NCI-H82 (cell line): ENCODE measurements around the gene DHRS7.
"Not testable (repeated sequence)": the region's sequence is repeated elsewhere in the genome, so short reads cannot be mapped to it uniquely, and the experiment has no call there.

Source experiments
- DNase-seq: peaks from one replicate; lab custom pipeline; 2025; lab: John Stamatoyannopoulos, UW

The DHRS7 gene

DNA sequence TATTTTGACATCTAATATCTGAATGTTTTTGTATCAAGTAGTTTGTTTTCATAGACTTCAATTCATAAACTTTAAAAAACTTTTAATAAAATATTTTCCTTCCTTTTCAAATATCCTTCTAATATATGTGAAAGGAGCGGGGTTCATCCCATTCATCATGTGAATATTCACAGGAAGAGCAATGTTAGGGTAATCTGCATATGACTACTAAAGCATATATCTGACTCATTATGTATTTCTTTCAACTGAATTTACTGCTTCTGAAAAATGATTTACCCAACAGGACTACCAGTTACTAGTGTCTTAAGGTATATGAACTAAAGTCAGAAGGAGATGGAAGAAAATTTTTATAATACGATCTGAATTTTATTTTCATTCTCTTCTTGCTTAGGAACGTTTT lies 30.5 kb downstream of the DHRS7 start:
- no peak for DNase-seq

DNA sequence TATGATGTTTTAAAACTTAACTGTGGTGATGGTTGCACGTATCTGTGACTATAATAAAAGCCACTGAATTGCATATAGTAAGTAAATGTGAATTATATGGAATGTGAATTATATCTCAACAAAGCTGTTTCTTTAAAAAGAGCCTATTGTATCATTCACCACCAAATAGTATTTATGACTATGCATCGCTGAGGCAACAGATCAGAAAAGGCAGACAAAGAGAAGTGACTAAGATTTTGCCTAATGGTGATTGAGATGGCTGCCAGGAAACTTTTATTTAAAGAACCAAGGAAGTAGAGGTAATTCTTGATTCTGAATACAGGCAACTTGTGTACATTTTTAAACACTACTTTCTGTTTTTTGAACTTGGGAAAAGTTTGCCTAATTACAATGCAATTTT lies 31.7 kb downstream of the DHRS7 start:
- no peak for DNase-seq

DNA sequence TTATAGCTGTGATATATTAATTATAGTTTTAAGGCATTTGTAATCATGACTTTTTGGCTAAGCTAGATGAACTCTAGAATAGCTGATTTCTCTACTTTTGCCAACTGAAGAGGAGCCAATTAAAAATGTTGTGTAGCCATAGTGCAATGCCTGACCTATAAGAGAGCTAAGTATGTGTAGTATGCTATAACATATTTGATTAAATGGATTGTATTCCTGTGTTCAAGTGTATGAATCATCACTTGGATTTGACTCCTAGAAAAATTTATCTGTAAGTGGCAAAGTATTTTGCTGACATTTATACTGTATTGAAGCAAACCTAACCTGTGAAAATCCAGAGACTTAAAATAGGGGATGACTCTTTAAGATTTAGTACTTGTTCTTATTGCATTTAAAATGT lies 39.3 kb downstream of the DHRS7 start:
- no peak for DNase-seq

DNA sequence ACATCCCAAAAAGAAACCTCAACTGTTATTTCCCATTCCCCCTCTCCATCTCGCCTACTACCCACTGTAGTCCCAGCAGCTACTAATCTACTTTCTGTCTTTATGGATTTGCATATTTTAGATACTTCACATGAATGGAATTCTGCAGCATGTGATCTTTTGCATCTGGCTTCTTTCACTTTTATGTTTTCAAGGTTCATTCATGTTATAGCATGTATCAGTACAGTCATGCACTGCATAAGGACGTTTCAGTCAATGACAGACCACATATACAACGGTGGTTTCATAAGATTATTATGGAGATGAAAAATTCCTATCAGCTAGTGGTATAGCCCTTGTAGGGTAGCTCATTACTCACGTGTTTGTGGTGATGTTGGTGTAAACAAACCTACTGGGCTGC lies 49.0 kb downstream of the DHRS7 start:
- no peak for DNase-seq

DNA sequence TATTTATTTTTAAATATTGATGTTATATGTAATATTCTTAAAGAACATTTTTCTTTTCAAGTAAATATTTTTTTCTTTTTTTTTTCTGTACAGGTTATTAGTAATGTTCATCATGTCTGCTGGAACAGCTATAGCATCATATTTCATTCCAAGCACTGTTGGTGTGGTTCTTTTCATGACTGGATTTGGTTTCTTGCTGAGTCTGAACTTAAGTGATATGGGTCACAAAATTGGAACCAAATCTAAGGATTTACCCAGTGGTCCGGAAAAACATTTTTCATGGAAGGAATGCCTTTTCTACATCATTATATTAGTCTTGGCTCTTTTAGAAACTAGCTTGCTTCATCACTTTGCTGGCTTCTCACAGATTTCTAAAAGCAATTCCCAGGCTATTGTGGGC lies 50.3 kb downstream of the DHRS7 start:
- DNase-seq: no peak

DNA sequence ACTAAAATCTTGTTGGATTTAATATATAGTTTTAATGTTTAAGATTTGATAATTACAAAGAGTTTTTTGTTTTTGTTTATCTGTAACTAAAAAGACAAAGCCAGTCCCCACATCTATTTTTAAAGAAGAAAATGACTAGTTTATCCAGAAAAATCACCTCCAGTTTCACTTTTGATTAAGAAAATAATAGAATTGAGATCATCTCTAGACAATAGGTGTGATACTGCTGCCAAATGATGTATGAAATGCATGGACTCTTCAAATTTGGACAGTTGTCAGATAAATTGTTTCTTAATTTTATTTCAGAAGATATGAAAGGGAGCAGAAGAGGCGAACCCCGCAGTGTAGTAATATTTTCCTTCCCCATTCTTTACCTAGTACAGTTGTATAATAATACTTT lies 53.5 kb downstream of the DHRS7 start:
- no peak for DNase-seq

DNA sequence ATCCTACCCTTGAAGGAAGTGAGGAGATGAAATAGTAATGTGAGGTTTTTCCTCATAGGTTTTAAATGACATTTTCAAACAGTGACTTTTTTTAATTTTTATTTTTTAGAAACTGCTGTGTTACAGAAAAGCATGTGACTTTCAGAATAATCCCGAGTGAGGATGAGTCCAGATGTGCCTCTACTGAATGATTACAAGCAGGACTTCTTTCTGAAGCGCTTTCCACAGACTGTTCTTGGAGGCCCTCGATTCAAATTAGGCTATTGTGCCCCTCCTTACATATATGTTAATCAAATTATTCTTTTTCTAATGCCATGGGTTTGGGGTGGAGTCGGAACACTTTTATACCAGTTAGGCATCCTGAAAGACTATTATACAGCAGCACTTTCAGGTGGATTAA lies 57.7 kb downstream of the DHRS7 start:
- DNase-seq: no peak

DNA sequence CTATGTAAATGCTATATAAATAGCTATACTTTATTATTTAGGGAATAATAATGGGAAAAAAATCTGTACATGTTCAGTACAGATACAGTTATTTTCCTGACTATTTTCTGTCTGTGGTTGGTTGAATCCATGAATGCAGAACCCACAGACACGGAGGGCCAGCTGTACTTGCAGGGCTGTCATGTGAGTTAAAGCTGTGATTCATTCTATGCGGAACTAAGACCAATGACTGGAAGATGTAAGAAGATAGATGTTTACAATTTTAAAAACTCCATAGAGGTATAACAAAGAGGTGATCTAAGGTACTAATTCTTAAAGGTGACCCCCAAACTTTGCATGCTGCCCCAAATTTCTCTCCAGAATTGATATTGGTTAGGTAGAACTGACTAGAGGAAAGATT lies 58.9 kb downstream of the DHRS7 start:
- no peak for DNase-seq

DNA sequence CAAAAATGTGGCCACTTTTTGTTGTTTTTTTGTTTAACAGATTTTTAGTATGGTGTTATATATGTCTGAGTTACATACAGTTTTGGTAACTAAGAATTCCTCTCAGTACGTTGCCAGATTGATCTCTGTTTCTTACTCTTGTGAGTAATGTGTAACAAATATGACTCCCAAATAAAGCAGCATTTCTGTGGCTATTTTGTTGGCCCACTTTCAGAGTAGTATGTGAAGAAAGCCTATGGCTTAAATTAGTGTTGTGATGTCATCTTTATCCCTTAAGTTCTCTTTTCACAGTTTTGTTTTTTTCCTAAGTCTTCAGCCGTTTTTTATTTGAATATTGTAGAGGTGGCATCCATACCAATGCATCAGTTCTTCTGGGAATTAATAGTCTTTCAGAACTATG lies 62.8 kb downstream of the DHRS7 start:
- no peak for DNase-seq

DNA sequence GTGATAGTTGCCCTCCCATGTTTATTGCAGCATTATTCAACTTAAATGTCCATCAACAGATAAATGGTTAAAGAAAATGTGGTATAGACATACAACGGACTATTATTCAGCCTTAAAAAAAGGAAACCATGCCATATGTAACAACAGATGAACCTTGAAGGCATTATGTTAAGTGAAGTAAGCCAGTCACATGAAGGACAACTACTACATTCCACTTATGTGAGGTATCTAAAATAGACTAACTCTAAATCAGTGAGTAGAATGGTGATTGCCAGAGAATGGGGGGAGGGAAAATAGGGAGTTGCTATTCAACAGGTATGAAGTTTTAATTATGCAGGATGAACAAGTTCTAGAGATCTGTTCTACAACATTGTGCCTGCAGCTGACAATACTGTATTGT lies 63.4 kb downstream of the DHRS7 start:
- no peak for DNase-seq

DNA sequence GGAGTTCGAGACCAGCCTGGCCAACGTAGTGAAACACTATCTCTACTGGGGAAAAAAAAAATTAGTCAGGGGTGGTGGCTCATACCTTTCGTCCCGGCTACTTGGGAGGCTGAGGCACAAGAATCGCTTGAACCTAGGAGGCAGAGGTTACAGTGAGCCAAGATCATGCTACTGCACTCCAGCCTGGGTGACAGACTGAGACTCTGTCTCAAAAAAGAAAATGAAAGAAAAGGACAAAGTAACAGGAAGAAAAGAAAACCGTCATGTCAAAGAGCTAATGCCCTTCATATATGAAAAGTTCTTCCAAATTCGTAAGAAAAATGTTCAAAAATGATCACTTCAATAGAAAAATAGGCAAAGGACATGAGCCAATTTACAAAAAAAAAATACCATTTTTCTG lies 65.3 kb downstream of the DHRS7 start:
- not testable (repeated sequence) for DNase-seq

DNA sequence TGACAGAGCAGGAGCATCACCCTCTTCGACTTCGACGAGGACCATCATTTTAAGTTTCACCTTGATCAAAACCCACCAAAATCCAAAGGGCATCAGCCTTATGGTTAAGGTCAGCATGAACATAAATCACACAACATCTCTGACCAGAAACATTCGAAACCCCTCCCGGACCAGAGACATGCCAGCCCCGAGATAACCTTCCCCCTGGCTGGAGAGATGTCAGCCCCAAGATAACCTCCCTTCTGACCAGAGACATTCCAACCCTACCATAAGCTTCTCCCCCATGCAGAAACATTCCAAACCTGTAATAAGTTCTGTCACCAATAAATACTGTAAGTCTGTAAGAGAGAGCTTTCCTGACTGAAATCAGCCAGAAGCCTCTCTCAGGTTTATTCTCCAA lies 67.2 kb downstream of the DHRS7 start:
- DNase-seq: no peak

DNA sequence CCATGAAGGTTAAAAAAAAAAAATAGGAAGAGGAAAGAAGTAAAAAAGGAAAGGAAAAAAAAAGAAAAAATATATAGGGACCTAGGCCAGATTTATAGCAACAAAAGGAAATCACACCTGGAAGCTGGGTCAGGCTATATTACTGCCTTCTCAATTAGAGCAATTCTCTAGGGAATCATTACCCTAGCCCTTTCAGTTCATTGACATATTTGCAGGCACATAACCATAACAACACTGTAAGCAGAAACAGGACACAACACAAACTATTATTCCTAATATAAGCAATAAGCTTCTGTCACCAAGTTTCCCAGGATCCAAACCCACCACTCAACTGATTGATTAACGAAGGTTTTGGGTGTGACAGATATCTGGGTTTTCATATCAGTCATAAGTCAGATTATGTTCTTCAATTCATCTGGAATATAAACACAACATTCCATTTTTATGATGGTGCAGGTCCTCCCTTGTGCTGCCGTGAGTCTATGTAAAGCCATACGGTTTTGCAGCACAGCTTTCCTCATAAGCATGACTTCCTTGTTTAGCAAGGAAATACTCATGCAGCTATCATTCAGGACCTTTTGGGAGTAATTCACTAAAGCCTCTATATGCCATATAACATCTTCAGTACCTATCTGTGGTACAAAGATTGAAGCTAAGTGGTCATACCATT lies 69.3 kb downstream of the DHRS7 start:
- no peak for DNase-seq

DNA sequence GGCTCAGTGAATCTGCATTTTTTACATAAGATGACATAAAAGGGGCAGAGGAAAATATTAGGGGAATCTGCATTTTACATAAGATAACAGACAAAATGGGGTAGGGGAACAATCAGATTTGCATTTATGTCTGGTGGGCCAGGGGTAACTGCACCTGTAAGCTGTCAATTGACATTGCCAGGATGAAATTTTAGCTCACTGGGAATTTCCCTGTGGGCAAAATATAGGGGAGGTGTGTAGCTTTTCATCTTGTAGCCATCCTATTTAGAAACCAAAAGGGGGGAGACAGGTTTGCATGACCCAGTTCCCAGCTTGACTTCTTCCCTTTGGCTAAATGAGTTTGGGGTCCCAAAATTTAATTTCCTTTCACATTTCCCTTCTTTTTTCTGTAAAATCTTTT lies 70.0 kb downstream of the DHRS7 start:
- no peak for DNase-seq

DNA sequence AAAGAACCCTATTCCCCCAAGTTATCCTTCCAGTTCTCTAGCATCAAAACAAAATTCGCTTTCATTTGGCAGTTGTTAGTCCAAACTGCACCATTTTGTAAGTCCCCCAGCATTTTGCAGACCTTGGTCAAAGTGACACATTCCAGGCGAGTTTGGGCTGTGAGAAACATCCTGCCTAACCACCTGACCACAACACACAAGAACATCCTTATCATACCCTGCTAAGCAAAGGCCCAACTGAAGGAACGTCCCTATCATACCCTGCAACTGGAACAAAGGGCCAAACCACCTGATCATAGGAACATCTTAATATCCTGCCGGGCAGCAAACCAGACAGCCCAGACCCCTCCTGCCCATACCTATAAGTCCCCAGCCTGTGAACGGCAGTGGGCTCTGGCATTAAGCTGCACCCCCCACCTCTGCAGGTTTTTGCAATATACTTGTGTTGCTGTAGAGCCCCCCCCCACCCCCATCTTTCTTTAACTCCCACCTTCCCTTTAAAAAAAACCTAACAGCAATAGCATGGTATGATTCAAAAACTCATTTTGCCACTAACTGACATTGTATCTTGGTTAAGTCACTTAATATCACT lies 70.8 kb downstream of the DHRS7 start:
- DNase-seq: peak; percentile 31
